ENCODE results near the gene CNR2. TPM values are rescaled to one million over a fixed set of nuclear protein-coding genes. Genes with fewer than 3 reads are reported as not detected.
"Not testable (repeated sequence)": the region's sequence is repeated elsewhere in the genome, so short reads cannot be mapped to it uniquely, and the experiment has no call there.

Gene CNR2
- total RNA-seq = not detected in 2 replicates

DNA sequence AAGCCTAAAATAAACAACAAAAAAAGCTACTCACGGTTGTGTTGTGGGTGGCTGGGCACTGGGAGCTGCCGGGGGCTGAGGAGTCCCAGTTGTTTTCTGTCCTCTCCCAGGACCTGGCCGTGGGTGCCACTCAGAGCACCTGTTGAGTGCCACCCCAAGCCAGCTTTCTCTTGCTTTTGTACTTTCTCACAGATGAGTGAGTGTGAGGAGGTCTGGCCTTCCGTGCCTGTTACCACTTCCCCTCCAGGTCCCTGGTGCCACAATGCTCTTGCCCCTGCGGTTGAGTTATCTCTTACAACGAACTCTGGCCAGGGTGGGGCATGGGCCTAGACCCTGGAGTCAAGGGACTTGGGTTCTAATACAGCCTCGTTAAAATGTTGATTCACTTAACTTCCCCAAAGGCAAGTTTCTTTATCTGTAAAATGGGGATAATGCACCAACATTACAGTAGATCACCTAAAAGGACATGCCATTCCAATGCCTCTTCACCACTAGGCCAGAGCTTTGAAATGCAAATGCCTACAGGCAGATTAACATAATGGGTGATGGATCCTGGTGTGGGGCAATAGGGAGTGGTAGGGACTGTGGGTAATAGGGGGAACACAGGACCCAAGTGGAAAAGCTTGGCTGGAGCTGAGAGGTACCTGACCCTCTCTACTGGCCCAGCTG is at the start of gene CNR2:
TSS of gene CNR2 (minus strand) at position 151 of the 669 bp plus-strand sequence. CDS start 37,745 bp downstream, outside the sequence.
- DNase-seq (ENCODE audit: extremely low read depth, low read depth, low spot score) = no peak

GRCh38 chr1:23960291-23961020 is 47.3 kb upstream of the CNR2 start:
- DNase-seq (ENCODE audit: extremely low read depth, low read depth, low spot score) = no peak

DNA sequence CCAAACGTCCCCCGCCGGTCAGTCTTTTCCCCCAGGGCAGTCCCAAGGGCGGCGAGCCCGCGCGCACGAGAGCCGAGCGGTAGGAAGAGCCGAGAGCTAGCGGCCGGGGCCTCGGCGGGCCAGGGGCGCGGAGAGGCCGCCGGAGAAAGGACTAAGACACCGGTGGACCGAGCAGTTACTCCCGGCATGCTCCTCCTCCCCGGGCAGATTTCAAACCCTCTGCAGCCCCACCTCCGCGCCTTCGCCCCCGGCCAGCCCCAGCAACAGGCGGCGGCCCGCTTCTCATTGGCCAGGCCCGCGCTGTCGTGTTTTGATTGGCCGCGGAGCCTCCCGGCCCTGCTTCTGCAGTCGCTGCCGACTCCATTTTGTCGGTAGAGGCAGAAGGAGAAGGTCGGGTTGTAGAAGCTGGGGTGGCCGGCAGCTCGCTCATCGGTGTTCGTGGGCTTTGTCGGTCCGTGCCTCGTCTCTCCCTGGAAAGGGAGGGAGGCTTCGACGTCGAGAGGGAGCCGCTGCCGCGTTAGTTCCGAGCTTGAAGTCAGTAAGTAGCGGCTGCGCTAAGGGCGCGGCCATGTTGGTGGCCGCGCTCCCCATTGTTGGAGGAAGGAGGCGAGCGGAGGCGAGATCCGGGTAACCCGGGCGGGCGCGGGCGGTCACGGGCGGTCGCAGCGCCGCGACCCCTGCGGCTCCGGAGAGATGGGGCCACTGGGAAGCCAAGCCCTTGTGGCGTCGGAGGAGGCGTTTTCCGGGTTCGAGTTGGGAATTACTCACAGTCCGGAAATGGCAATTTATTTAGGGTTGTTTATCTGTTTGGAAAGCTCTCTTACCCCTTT is 46.5 kb upstream of the CNR2 start, which contains the start of gene PNRC2:
TSS of gene PNRC2 (plus strand) at position 368 of the 830 bp plus-strand sequence. CDS start 1,630 bp downstream, outside the sequence.
- DNase-seq (ENCODE audit: extremely low read depth, low read depth, low spot score) = no peak

DNA sequence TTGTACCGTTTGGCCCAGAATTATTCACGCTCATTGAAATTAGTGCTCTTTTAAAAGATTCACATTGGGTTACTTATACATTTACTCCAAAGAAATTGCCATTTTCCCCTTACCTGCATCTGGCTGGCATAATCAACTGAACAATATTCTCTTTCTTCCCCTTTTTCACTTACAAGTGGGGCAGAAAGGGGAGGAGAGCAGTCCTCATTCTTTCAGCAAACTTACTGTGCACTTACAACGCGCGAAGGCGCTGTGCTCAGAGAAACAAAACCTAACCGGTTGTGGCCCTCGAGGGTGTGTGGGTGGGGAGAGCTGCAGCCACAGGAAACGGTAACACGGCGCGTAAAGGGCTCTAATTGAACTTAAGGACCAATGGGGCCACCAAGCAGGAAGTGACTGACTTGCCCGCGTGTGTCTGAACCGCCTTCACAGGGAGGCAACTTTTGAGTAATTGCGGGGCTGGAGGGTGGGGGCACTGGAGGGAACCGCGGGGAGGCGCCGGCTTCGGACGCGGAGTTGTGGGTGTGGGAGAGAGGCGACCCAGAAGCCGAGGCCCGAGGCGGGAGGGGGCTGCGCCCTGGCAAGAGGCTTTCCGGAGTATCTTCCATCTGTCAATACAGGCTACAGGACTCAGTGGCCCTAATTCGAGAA is 45.8 kb upstream of the CNR2 start:
- DNase-seq (ENCODE audit: extremely low read depth, low read depth, low spot score) = peak; percentile 82

GRCh38 chr1:23958040-23958809 is 45.1 kb upstream of the CNR2 start:
- DNase-seq (ENCODE audit: extremely low read depth, low read depth, low spot score) = not testable (repeated sequence)

GRCh38 chr1:23957096-23957495 is 43.9 kb upstream of the CNR2 start:
- no peak for DNase-seq (ENCODE audit: extremely low read depth, low read depth, low spot score)

GRCh38 chr1:23953020-23953419 is 39.9 kb upstream of the CNR2 start:
- DNase-seq (ENCODE audit: extremely low read depth, low read depth, low spot score) = no peak

DNA sequence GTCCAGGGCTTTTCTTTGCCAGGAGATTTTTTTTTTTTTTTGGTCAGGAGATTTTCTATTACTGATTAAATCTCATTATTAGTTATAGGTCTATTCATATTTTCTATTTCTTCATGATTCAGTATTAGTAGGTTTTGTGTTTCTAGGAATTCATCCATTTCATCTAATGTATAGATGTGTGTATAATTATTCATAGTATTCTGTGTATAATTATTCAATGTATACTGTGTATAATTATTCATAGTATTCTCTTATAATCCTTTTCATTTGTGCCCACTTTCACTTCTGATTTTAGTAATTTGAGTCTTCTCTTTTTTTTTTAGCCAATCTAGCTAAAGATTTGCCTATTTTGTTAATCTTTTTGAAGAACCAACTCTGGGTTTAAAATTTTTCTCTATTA is 34.2 kb upstream of the CNR2 start:
- DNase-seq (ENCODE audit: extremely low read depth, low read depth, low spot score) = no peak

DNA sequence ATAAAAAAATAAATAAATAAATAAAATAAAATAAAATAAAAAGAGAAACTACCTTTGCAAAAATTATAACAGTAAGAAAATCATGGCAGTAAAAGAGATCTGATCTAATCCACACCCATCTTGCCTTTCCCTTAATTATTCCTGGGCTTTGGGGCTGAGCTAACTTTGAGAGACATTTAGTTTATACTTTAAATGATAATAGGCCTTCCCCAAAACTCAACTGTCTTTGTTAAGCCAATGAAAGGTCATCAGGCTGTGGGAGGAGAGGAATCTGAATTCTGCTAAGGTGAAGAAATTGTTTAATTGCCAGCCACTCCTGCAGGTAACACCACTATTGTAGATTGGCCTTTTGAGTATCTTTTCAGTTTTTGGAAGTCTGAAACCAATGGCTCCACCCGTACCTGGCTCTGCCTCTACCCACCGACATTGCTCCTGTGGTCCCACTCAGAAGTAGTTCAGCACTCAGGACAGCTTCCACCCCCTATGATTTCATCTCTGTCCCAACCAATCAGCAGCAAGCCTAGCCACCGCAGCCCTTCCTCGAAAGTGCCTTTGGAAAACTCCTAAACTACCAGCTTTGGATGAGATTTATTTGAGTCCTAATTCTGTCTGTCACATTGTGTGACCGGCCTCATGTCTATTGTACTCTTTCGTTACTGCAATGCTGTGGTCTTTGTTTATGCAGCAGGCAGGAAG is 23.5 kb upstream of the CNR2 start:
- no peak for DNase-seq (ENCODE audit: extremely low read depth, low read depth, low spot score)

DNA sequence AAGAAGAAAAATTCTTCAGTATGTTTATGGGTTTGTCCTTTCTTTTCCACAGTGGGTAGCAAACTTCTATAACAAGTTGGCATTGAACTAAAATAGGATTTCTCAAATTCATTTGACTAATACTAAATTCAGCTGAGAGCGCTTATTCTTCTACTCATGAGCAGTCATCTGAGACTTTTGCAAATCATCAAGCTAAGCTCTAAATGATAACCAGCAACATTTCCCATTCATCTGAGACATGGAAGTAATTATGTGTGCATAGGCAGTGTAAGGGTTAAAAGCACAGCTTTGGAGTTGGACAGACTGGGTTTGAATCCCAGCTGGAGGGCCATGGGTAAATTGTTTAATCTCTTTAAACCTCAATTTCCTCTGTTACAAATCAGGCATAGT is 18.3 kb upstream of the CNR2 start:
- DNase-seq (ENCODE audit: extremely low read depth, low read depth, low spot score) = no peak

DNA sequence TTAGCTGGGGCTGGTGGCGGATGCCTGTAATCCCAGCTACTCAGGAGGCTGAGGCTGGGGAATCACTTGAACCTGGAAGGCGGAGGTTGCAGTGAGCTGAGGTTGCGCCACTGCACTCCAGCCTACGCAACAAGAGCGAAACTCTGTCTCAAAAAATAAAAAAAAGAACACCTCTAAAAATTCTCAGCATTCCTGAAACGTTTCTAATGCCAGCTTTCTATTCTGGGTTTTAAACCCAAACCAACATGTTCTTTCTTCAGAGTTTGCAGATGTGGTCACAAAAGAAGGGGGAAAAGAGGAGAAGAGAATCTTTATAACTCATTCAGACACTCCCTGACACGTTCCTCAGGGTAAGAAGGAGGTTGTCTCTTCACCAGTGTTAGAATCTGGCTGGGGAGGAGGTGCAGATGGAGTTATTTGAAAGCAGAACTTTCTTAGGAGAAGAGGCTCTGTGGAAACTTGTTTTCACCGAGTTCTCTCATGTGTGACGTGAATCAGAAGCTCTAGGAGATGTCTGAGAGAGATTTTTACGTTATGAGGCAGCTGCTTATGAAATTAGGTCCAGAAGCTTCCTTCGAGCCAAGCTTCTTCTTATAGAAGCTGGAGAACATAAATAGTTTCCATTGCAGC is 17.8 kb upstream of the CNR2 start:
- no peak for DNase-seq (ENCODE audit: extremely low read depth, low read depth, low spot score)

GRCh38 chr1:23930270-23930669 is 17.1 kb upstream of the CNR2 start:
- DNase-seq (ENCODE audit: extremely low read depth, low read depth, low spot score) = no peak

GRCh38 chr1:23928789-23929188 is 15.6 kb upstream of the CNR2 start:
- no peak for DNase-seq (ENCODE audit: extremely low read depth, low read depth, low spot score)

DNA sequence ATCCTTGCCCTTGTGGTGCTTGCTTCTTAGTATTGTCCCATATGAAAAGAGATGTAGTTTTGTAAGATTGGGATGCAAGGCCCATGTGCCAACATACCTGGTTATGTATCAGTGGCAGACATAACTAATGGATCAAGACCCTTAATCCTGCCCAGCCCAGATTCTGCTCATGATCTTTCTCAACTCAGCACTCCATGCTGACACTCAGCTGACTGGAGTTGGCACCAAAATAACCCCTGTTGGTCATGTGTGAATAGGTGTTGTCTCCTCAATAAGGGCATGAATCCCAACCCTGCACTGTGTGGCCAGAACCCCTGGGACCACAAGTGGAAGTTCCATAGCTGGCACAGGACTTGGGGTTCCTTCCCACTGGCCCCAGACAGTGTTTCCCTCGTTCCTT is 13.9 kb upstream of the CNR2 start:
- no peak for DNase-seq (ENCODE audit: extremely low read depth, low read depth, low spot score)

- DNase-seq (ENCODE audit: extremely low read depth, low read depth, low spot score) = no peak
Observed at GRCh38 chr1:23925279-23925678, 12.1 kb upstream of the CNR2 start.

- DNase-seq (ENCODE audit: extremely low read depth, low read depth, low spot score) = no peak
Observed at GRCh38 chr1:23924601-23925000, 11.4 kb upstream of the CNR2 start.

- DNase-seq (ENCODE audit: extremely low read depth, low read depth, low spot score) = no peak
Observed at GRCh38 chr1:23923592-23924499, 10.7 kb upstream of the CNR2 start.

DNA sequence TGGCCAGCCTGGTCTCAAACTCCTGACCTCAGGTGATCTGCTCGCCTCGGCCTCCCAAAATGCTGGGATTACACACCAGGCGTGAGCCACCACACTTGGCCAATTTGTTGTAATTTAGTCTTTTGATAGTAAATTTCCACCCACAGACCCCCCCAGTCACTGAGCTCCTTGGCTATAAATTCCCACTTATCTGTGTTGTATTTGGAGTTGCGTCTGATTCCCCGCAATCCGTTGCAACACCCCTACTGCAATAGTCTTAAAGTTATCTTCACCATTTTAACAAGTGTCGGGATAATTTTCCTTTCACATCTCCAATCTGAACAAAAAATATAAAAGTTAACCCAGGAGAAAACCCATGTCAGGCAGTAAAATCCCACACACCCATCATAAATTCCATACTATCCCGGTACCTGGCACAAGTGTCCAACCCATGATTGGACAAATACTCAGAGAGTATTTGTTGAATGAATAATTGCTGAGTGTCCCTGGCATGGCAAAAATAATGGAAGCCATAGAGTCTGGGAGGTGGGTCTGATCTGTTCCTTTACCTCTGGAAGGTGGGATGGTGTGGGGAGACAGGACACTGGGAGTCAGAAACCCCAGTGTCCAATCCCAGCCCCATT is 9.3 kb upstream of the CNR2 start:
- DNase-seq (ENCODE audit: extremely low read depth, low read depth, low spot score) = no peak
